B cell (primary cell): ENCODE results near the gene LYRM7.

Experiments
- EZH2 ChIP-seq: IDR thresholded peaks from 2 replicates; pipeline ENCODE4 v1.6.1; 2012; ENCODE audit warnings: borderline replicate concordance, low read depth, mild to moderate bottlenecking, moderate library complexity, low read length; ENCODE audit not compliant: insufficient read depth, poor library complexity, severe bottlenecking
- TF ChIP-seq, protein P1 (sequence below): fragments of 200-600 bp; IDR thresholded peaks from one replicate; pipeline ENCODE4 v1.8.0; 2022; ENCODE audit warnings: antibody characterized with exemption, mild to moderate bottlenecking

DNA sequence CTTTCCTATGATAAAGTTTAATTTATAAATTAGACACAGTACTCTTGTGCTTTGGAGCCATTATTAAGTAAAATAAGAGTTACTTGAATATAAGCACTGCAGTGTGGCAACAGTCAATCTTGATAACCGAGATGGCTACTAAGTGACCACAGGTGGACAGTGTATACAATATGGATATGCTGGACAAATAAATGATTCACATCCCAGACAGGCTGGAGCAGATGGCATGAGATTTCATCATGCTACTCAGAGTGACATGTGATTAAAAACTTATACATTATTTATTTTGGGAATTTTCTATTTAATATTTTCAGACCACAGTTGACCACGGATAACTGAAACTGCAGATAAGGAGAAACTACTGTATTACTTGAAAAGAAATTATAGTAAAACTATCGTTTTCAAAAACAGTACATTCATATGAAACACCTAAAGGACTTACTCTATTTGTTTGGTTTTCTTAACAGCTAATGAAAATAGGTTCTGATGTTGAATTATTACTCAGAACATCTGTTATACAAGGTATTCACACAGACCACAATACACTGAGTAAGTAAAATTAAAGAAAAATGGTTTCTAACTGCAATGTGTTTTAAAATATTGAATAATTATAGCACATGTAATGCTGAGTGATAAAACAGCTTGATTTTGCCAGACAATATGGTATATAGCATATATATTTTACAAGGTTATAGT is 16.0 kb downstream of the LYRM7 start:
- TF ChIP-seq, protein P1, sequence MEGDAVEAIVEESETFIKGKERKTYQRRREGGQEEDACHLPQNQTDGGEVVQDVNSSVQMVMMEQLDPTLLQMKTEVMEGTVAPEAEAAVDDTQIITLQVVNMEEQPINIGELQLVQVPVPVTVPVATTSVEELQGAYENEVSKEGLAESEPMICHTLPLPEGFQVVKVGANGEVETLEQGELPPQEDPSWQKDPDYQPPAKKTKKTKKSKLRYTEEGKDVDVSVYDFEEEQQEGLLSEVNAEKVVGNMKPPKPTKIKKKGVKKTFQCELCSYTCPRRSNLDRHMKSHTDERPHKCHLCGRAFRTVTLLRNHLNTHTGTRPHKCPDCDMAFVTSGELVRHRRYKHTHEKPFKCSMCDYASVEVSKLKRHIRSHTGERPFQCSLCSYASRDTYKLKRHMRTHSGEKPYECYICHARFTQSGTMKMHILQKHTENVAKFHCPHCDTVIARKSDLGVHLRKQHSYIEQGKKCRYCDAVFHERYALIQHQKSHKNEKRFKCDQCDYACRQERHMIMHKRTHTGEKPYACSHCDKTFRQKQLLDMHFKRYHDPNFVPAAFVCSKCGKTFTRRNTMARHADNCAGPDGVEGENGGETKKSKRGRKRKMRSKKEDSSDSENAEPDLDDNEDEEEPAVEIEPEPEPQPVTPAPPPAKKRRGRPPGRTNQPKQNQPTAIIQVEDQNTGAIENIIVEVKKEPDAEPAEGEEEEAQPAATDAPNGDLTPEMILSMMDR, result no peak
- no peak for TF ChIP-seq EZH2
